ENCODE measurements around the gene PRR23E. TPM values are rescaled to one million over a fixed set of nuclear protein-coding genes. Genes with fewer than 3 reads are reported as not detected.

PRR23E gene
- total and polyA plus RNA-seq, 2 donors from 2014 or later: not detected

- no peaks in the 10 kb centered on the region for H3K36me3 ChIP-seq (ENCODE audit: control insufficient read depth in 2 of 3, insufficient read depth in 3 of 3, low read length in 3 of 3)
- intact Hi-C loops (cut with DNase I): no loop called here
- FAIRE-seq: no peak
These were observed 40.0 kb upstream of the PRR23E start for GRCh38 chr3:127152684-127153505.

GRCh38 chr3:127153506-127153815, 39.5 kb upstream of the PRR23E start:
- DNase-seq (peak in 1 of 5 donors; percentile 13), FAIRE-seq (no peak)
- Histone ChIP-seq H3K4me3 (ENCODE audit: low read length in 3 of 3) (no peak overlapping the region), H3K36me3 (ENCODE audit: control insufficient read depth in 2 of 3, insufficient read depth in 3 of 3, low read length in 3 of 3) (no peaks in the 10 kb centered on the region), H3K9ac (ENCODE audit: low read length in 3 of 3) (no peak overlapping the region), H3K27ac (ENCODE audit: low read depth in 2 of 2, low read length in 2 of 2) (no peak overlapping the region), H3K27me3 (ENCODE audit: control insufficient read depth, insufficient read depth, low read length) (no peaks in the 10 kb centered on the region), H3K9me3 (ENCODE audit: control insufficient read depth in 2 of 3, insufficient read depth in 1 of 3, low read length in 3 of 3) (peaks cover 0 to 7% (median 0%) of the 10 kb centered on the region in 3 donors), H3K4me1 (ENCODE audit: control insufficient read depth in 2 of 3, insufficient read depth in 2 of 3, low read depth in 1 of 3, low read length in 3 of 3) (no peaks in the 10 kb centered on the region)
- intact Hi-C loops (cut with DNase I): no loop called here
- no peak for TF ChIP-seq CTCF (IDR thresholded peaks at IDR 0.05; ENCODE audit: borderline replicate concordance, extremely low read depth, insufficient read depth)

More at GRCh38 chr3:127152684-127153505, 40.0 kb upstream of the PRR23E start:
- TF ChIP-seq CTCF (IDR thresholded peaks at IDR 0.05; ENCODE audit: borderline replicate concordance, extremely low read depth, insufficient read depth): no peak
- peaks cover 0 to 7% (median 0%) of the 10 kb centered on the region in 3 donors for H3K9me3 ChIP-seq (ENCODE audit: control insufficient read depth in 2 of 3, insufficient read depth in 1 of 3, low read length in 3 of 3)
- no peak overlapping the region for H3K27ac ChIP-seq (ENCODE audit: low read depth in 2 of 2, low read length in 2 of 2)
- no peaks in the 10 kb centered on the region for H3K27me3 ChIP-seq (ENCODE audit: control insufficient read depth, insufficient read depth, low read length)
- H3K9ac ChIP-seq (ENCODE audit: low read length in 3 of 3): no peak overlapping the region
- no peak overlapping the region for H3K4me3 ChIP-seq (ENCODE audit: low read length in 3 of 3)
- no peaks in the 10 kb centered on the region for H3K4me1 ChIP-seq (ENCODE audit: control insufficient read depth in 2 of 3, insufficient read depth in 2 of 3, low read depth in 1 of 3, low read length in 3 of 3)
- peak in 2 of 5 donors; percentile 18 to 24 for DNase-seq

- Histone ChIP-seq H3K9ac (ENCODE audit: low read length in 3 of 3) (no peak overlapping the region), H3K9me3 (ENCODE audit: control insufficient read depth in 2 of 3, insufficient read depth in 1 of 3, low read length in 3 of 3) (peaks cover 0 to 7% (median 0%) of the 10 kb centered on the region in 3 donors)
These were observed 36.4 kb upstream of the PRR23E start for GRCh38 chr3:127156338-127157050.

More at GRCh38 chr3:127156338-127157050, 36.4 kb upstream of the PRR23E start:
- Histone ChIP-seq H3K4me3 (ENCODE audit: low read length in 3 of 3) (no peak overlapping the region), H3K27me3 (ENCODE audit: control insufficient read depth, insufficient read depth, low read length) (no peaks in the 10 kb centered on the region), H3K4me1 (ENCODE audit: control insufficient read depth in 2 of 3, insufficient read depth in 2 of 3, low read depth in 1 of 3, low read length in 3 of 3) (no peaks in the 10 kb centered on the region), H3K36me3 (ENCODE audit: control insufficient read depth in 2 of 3, insufficient read depth in 3 of 3, low read length in 3 of 3) (no peaks in the 10 kb centered on the region), H3K27ac (ENCODE audit: low read depth in 2 of 2, low read length in 2 of 2) (no peak overlapping the region)
- TF ChIP-seq CTCF (IDR thresholded peaks at IDR 0.05; ENCODE audit: borderline replicate concordance, extremely low read depth, insufficient read depth): no peak
- intact Hi-C loops (cut with DNase I): no loop called here
- peak in 2 of 5 donors; percentile 25 to 48 for DNase-seq
- FAIRE-seq: no peak
